Urinary bladder (tissue), 4 donors: ENCODE results near the gene TAS1R1. TPM values are rescaled to one million over a fixed set of nuclear protein-coding genes. Genes with fewer than 3 reads are reported as not detected.

Experiments used
- DNase-seq: peaks from one replicate; pipeline ENCODE4 v3.0.0-alpha.2; 2015; ENCODE audit errors: extremely low spot score
- H3K27ac ChIP-seq: one replicate; pipeline ENCODE4 v1.5.1; 2013; ENCODE audit warnings: low read depth, mild to moderate bottlenecking, moderate library complexity
- H3K36me3 ChIP-seq: one replicate; pipeline ENCODE4 v1.6.1; 2013; ENCODE audit warnings: mild to moderate bottlenecking, moderate library complexity; ENCODE audit not compliant: insufficient read depth
- H3K4me1 ChIP-seq: one replicate; pipeline ENCODE4 v1.6.1; 2013; ENCODE audit warnings: mild to moderate bottlenecking, moderate library complexity; ENCODE audit not compliant: insufficient read depth
- H3K4me3 ChIP-seq: one replicate; pipeline ENCODE4 v1.5.1; 2013; ENCODE audit warnings: low read depth, low read length
- WGBS: extraction: QIAGEN DNeasy Blood & Tissue Kit; methylation state at CpG from one replicate; pipeline ENCODE4 v1.1.7; 2013; 5-methylcytosine and 5-hydroxymethylcytosine counted together
- polyA plus RNA-seq: library from polyadenylated mRNA; stranded (reverse); fragments of 200-250 nt; gene quantifications from one replicate; pipeline ENCODE4 v1.2.3, GENCODE V29; 2013
- total RNA-seq: library from RNA; depleted of rRNA; stranded (reverse); fragments of >200 nt; gene quantifications from one replicate; pipeline ENCODE4 v1.2.3, GENCODE V29; 2014
- donor health status: healthy with polysubstance abuse.
- donor health status: healthy.

TAS1R1 gene
- not detected for total RNA-seq
- 0.06 TPM for polyA plus RNA-seq

- 73% methylated on average over 19 of the region's 19 CpGs for WGBS
- H3K27ac ChIP-seq, result peak within 1 kb of the TSS; percentile 42
- no peaks in the 10 kb centered on the region for H3K4me1 ChIP-seq
- no peak for DNase-seq
- H3K4me3 ChIP-seq, result peak within 1 kb of the TSS; percentile 80
- peaks cover 2% of the 10 kb centered on the region for H3K36me3 ChIP-seq
Observed at GRCh38 chr1:6554907-6555778, at the start of gene TAS1R1. Gene TAS1R1, plus strand, starts transcription at chr1:6555307. Its CDS starts 67 bp downstream, at chr1:6555374.

DNA sequence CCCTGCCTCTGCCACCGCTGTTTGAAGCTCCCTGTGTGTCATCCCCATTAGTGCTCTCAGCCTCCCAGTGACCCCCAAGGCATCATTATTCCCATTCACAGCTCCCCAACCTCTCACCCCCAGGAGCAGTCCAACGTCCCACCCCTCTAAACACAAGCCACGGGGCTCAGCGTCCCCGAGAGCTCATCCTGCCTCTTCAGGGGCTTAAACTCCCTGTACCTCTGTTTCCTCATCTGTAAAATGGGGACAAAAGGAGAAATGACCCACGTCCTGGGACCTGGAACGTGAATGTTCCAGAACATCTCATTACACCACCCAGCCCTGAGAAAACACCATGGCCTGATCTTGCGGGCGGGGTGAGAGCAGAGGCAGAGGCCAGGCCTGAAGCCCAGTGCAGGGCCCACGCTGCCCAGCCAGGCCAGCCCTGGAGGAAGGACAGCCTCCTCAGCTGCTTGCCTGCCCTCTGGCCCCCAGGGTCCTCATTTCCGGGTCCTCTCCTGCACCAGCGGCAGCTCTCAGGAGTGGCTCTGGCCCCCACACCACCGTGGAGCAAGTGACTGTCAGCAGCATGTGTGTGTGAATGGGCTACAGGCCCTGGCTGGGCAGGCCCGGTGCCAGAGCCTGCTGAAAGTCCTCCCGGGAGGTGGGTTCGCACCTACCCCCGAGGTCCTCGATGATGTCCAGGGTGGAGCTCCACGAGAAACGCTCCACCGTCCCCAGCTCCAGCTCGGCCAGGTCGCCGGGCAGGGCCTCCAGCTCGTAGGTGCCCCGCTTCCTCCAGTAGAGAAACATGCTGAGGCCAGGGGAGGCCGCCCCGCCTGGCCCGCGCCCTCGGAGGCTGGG, 49.5 kb upstream of the TAS1R1 start:
- no peak for DNase-seq
- no peaks in the 10 kb centered on the region for H3K36me3 ChIP-seq
- 84% methylated on average over 31 of the region's 31 CpGs for WGBS
- no peak overlapping the region for H3K4me3 ChIP-seq
- H3K27ac ChIP-seq, result no peak overlapping the region
- no peaks in the 10 kb centered on the region for H3K4me1 ChIP-seq

GRCh38 chr1:6506210-6507036, 48.7 kb upstream of the TAS1R1 start:
- no peaks in the 10 kb centered on the region for H3K36me3 ChIP-seq
- H3K4me3 ChIP-seq, result no peak overlapping the region
- no peaks in the 10 kb centered on the region for H3K4me1 ChIP-seq
- no peak for DNase-seq
- WGBS, result 78% methylated on average over 31 of the region's 31 CpGs
- H3K27ac ChIP-seq, result no peak overlapping the region

- Histone ChIP-seq H3K4me3 (no peak overlapping the region), H3K4me1 (no peaks in the 10 kb centered on the region), H3K36me3 (no peaks in the 10 kb centered on the region), H3K27ac (no peak overlapping the region)
- DNase-seq, result no peak
- 86% methylated on average over 7 of the region's 7 CpGs for WGBS
Observed at GRCh38 chr1:6507037-6507428, 48.1 kb upstream of the TAS1R1 start.

GRCh38 chr1:6507461-6507911, 47.6 kb upstream of the TAS1R1 start:
- H3K4me1 ChIP-seq, result no peaks in the 10 kb centered on the region
- H3K4me3 ChIP-seq, result no peak overlapping the region
- H3K27ac ChIP-seq, result no peak overlapping the region
- 62% methylated on average over 12 of the region's 12 CpGs for WGBS
- H3K36me3 ChIP-seq, result no peaks in the 10 kb centered on the region
- DNase-seq, result no peak

DNA sequence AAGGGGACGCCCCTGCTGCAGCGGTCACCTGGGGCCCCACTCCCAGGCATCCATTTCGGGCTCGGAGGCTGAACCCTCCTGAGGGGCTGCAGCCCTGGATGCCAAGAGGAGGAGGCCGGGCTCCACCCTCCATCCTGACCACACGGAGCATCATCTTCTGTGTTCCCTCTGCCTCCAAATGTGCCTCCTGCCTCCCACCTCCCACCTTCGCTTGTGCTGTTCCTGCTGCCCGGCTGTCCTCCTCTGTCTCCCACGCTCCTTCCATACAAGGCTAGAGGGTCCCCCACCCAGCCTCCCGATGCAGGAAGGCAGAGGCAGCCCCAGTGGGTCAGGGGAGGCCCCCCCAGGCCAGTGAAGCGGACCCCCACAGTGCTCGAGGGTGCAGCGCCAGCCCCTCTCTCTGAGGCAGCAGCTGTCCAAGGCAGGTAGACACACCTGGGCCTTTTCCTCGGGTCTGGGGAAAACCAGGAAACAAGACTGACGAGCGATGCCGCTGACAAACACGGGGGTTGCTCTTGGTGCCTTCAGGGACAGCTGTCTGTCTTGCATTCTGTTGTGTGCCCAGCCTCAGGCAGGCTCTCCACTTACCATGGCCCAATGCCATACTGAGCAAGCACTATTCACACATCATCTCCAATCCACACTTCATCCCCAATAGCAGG, 46.8 kb upstream of the TAS1R1 start:
- 82% methylated on average over 18 of the region's 18 CpGs for WGBS
- no peak overlapping the region for H3K27ac ChIP-seq
- no peaks in the 10 kb centered on the region for H3K4me1 ChIP-seq
- H3K4me3 ChIP-seq, result no peak overlapping the region
- no peaks in the 10 kb centered on the region for H3K36me3 ChIP-seq
- DNase-seq, result no peak

DNA sequence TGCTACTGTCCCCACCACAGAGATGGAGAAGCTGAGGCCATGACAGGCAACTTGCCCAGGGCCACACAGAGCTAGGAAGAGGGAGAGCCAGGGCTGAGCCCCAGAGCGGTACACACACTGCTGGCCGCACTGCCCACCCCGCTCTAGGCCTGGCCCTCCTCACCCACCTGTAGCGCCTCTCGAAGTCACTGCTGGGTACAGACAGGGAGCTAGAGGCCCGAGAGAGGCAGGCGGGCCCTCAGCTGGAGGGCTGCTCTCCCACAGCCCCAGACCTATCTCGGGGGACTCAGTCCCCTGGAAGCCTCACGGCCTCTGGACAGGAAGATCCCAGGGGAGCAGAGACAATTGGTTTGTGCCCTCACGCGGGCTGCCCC, 46.3 kb upstream of the TAS1R1 start:
- no peak overlapping the region for H3K4me3 ChIP-seq
- no peak for DNase-seq
- H3K36me3 ChIP-seq, result no peaks in the 10 kb centered on the region
- no peaks in the 10 kb centered on the region for H3K4me1 ChIP-seq
- H3K27ac ChIP-seq, result no peak overlapping the region
- 90% methylated on average over 11 of the region's 11 CpGs for WGBS

DNA sequence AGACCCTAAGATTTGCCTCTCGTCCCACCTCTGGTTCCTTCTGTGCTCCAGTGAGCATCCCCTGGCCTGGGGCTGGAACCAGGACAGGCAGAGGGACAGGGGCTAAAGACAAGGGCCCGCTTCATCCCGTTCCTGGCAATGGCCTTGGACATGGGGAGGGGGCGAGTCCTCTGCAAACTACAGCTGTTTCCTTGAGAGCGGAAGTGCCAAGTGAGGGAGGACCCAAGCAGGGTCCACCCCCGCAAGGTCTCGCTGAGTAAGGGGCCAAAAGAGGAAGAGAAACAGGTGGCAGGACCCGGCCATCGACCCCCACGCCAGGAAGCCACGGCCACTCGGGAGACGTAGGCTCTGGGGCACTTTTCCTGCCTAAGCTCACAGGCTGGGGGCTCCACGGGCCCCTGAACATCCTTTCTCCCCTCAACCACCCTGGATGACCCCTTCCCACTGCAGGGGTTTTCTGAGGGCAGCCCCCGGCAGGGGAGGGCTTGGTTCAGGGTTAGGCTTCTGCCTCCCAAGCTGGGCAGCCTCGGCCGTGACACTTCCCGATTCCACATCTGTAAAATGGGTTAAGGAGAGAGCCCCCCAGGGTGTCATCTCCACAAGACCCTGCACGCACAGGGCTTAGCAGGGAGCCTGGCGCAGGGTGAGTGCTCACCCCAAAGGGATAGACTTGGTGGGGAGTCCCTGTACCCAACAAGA, 45.7 kb upstream of the TAS1R1 start:
- Histone ChIP-seq H3K36me3 (no peaks in the 10 kb centered on the region), H3K27ac (no peak overlapping the region), H3K4me3 (no peak overlapping the region), H3K4me1 (no peaks in the 10 kb centered on the region)
- no peak for DNase-seq
- 69% methylated on average over 20 of the region's 20 CpGs for WGBS

DNA sequence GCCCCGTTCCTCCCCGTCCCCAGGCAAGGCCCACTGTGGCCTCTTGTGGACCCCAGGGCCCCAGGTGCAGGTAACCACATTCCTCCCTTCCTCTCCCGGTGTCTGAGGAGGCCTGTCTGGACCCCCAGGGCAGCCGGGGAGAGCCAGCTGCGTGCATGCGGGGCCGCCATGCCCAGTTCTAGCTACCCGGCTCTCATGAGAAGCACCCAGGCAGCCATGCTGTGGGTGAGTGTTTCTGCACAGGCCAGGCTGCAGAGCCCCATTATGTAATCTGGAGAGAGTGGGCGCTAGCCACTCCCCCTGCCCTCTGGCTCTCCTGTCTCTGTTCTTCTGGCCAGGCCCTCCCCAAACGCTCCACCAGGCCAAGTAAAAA, 45.2 kb upstream of the TAS1R1 start:
- Histone ChIP-seq H3K4me3 (no peak overlapping the region), H3K27ac (no peak overlapping the region), H3K36me3 (no peaks in the 10 kb centered on the region), H3K4me1 (no peaks in the 10 kb centered on the region)
- DNase-seq, result no peak
- WGBS, result 83% methylated on average over 10 of the region's 10 CpGs

GRCh38 chr1:6510493-6510892, 44.6 kb upstream of the TAS1R1 start:
- Histone ChIP-seq H3K4me1 (no peaks in the 10 kb centered on the region), H3K4me3 (no peak overlapping the region), H3K27ac (no peak overlapping the region), H3K36me3 (no peaks in the 10 kb centered on the region)
- WGBS, result 81% methylated on average over 6 of the region's 6 CpGs
- no peak for DNase-seq

- Histone ChIP-seq H3K4me1 (no peaks in the 10 kb centered on the region), H3K4me3 (no peak overlapping the region), H3K36me3 (no peaks in the 10 kb centered on the region), H3K27ac (no peak overlapping the region)
- no peak for DNase-seq
- WGBS, result 85% methylated on average over 6 of the region's 6 CpGs
Observed at GRCh38 chr1:6511056-6511455, 44.1 kb upstream of the TAS1R1 start.

GRCh38 chr1:6511561-6512244, 43.4 kb upstream of the TAS1R1 start:
- WGBS, result 78% methylated on average over 16 of the region's 16 CpGs

More at GRCh38 chr1:6511561-6512244, 43.4 kb upstream of the TAS1R1 start:
- Histone ChIP-seq H3K4me1 (no peaks in the 10 kb centered on the region), H3K27ac (no peak overlapping the region), H3K36me3 (no peaks in the 10 kb centered on the region), H3K4me3 (no peak overlapping the region)
- no peak for DNase-seq
